ENCODE results near the gene TICAM1.
A peak's percentile ranks its signal among the peaks of the same experiment; 100 is the strongest.

Gene TICAM1

DNA sequence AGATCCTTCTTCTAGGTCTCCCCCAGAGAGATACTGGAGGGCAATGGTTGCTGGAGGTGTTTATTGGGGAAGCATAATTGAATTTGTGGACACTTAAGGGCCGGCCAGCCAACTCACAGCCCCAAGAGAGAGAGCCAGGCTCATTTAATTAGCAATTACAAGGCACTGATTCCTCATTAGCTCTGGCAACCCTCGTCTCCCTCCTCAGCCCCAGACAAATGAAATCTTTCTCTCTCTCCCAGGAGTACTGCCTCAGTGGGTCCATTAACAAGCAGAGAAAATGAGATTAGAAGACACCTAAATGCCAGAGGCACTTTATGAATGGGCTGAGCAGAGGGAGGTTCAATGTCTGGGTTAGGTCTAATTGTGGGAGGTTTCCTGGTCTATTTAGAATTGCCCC lies 58.9 kb downstream of the TICAM1 start:
- no peak for DNase-seq (ENCODE audit: low read depth in 2 of 2)

DNA sequence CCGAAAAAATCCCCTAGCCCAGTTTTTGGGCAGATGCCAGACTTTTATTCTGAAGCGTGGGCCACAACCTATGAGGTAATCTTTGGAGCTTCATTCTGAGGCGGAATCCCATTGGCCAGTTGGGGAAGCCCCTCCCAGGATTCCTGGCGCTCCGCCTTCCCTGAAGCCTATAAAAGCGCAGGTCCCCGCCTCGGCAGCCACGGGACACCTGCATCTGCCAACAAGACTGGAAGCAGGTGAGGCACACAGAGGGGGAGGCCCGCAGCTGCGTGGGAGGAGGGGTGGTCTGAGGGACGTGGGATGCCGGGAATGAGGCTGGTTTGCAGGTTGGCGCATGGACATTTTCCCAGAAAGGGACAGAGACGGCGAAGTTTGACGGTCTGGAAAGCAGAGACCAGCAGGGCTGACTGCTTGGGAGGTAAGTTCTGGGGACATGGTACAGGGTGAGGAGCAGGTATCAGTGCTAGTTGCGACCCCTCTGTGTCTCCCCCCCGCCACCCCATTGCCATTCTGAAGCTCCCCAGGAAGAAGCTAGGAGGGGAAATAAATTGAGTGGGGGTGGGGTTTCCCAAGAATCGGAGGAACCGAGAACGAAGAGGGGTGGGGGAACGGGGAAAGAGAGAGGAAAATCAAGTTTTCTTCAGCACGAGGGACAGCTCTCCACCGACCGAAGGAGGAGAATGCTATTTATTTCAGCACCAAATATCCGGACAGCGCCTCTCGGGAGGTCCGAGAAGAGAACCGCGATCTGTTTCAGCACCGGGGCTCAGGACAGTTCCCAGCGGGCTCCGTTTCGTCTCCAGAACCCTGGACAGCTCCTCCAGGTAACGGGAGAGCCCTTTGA lies 62.4 kb downstream of the TICAM1 start:
- DNase-seq (ENCODE audit: low read depth in 2 of 2), result peak; percentile 64 to 75
